Smooth muscle cell (in vitro differentiated cells): ENCODE data around the gene PTPRO. TPM values are rescaled to one million over a fixed set of nuclear protein-coding genes. Genes with fewer than 3 reads are reported as not detected.
A peak's percentile ranks its signal among the peaks of the same experiment; 100 is the strongest.

Source experiments
- DNase-seq: peaks from one replicate; lab custom pipeline; 2025; ENCODE audit not compliant: unreplicated experiment; lab: John Stamatoyannopoulos, UW
- H2AFZ ChIP-seq: fragments of 200-600 bp; sonication (generic); 2 replicates; pipeline ENCODE4 v1.6.0; 2016; ENCODE audit warnings: antibody characterized with exemption, low read depth, mild to moderate bottlenecking
- H3F3A ChIP-seq: fragments of 200-600 bp; sonication (generic); 2 replicates; pipeline ENCODE4 v1.6.0; 2017; ENCODE audit warnings: antibody characterized with exemption, low read depth
- H3K27ac ChIP-seq: fragments of 200-600 bp; sonication (generic); 2 replicates; pipeline ENCODE4 v1.5.1; 2016; ENCODE audit warnings: low read depth, mild to moderate bottlenecking
- H3K27me3 ChIP-seq: fragments of 200-600 bp; sonication (generic); 2 replicates; pipeline ENCODE4 v1.6.1; 2016; ENCODE audit warnings: low read depth, mild to moderate bottlenecking
- H3K36me3 ChIP-seq: fragments of 200-600 bp; sonication (generic); 2 replicates; pipeline ENCODE4 v1.5.1; 2016; ENCODE audit warnings: low read depth
- H3K4me1 ChIP-seq: fragments of 200-600 bp; sonication (generic); 2 replicates; pipeline ENCODE4 v1.5.1; 2016; ENCODE audit warnings: low read depth
- H3K4me2 ChIP-seq: fragments of 200-600 bp; sonication (generic); 2 replicates; pipeline ENCODE4 v1.6.0; 2016; ENCODE audit warnings: mild to moderate bottlenecking
- H3K4me3 ChIP-seq: fragments of 200-600 bp; sonication (generic); 2 replicates; pipeline ENCODE4 v1.5.1; 2016; ENCODE audit warnings: mild to moderate bottlenecking
- H3K79me2 ChIP-seq: fragments of 200-600 bp; sonication (generic); 2 replicates; pipeline ENCODE4 v1.6.0; 2016; ENCODE audit warnings: low read depth, mild to moderate bottlenecking
- H3K9ac ChIP-seq: fragments of 200-600 bp; sonication (generic); 2 replicates; pipeline ENCODE4 v1.6.0; 2016; ENCODE audit warnings: low read depth
- H3K9me3 ChIP-seq: fragments of 200-600 bp; sonication (generic); replicated peaks from 2 replicates; pipeline ENCODE4 v1.5.1; 2016; ENCODE audit warnings: low read depth
- H4K20me1 ChIP-seq: fragments of 200-600 bp; sonication (generic); 2 replicates; pipeline ENCODE4 v1.6.0; 2016; ENCODE audit warnings: low read depth
- WGBS: methylation state at CpG from one replicate; pipeline ENCODE4 v1.1.7; 2016; ENCODE audit warnings: low lambda C conversion rate; 5-methylcytosine and 5-hydroxymethylcytosine counted together
- polyA plus RNA-seq: library from polyadenylated mRNA; unstranded; fragments of >200 nt; fragmentation: Nextera tagmentation; extraction: Ambion mirVana; gene quantifications from 2 replicates; pipeline ENCODE4 v1.2.1, GENCODE V29; 2016
- total RNA-seq: library from RNA; depleted of rRNA; stranded (reverse); fragments of >200 nt; gene quantifications from 2 replicates; pipeline ENCODE4 v1.2.3, GENCODE V29; 2014
- TF ChIP-seq, protein P1 (sequence below): fragments of 200-600 bp; sonication (generic); IDR thresholded peaks from 2 replicates; pipeline ENCODE4 v1.5.1; 2017; ENCODE audit warnings: borderline replicate concordance, mild to moderate bottlenecking, antibody characterized with exemption; ENCODE audit not compliant: insufficient read depth, poor library complexity, severe bottlenecking

PTPRO gene
- total and polyA plus RNA-seq, 2 experiments from 2014 or later, result not detected

DNA sequence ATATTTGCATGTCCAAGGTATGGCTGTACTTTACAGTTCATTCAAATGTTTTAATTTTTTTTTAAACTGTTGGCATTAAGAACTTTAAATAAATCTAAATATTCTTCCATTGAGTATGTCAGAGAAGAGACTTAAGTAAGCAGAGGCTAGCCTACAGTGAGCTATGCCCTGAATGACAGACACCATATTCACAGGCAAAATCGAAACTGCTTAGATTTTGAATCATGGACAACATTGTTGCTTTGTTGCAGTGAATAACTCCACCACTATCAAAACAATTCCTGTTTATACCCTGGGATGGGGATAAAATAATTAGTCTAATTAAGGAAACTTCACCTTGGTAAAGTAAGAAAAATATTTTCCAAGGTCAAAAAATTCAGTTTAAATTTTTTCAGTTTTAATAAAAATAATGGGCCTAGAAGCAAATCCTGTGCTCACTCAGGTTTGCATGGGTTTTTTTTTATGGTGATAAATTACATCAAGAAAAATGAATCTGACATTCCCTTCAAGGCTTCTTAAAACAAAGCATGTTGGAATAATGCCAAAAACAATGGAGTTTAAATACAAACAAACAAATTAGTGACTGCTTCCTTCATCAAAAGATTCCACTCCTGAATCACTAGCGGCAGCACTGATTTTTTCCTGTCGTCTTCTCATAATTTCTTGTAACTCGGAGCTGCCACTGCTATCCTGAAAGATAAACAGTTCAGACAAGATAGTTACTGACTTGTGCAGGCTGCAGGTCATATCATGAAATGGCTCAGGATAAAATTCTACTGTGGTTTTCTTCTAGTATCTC is 298.6 kb downstream of the PTPRO start:
- Histone ChIP-seq H4K20me1 (no peaks in the 10 kb centered on the region), H3K79me2 (no peaks in the 10 kb centered on the region), H3K9me3 (no peaks in the 10 kb centered on the region), H3K36me3 (no peaks in the 10 kb centered on the region), H3K4me3 (no peak overlapping the region), H3K27me3 (no peaks in the 10 kb centered on the region), H3K27ac (peak overlapping the region; percentile 28), H3F3A (no peaks in the 10 kb centered on the region), H2AFZ (no peak overlapping the region), H3K9ac (no peak overlapping the region), H3K4me2 (peak overlapping the region; percentile 37), H3K4me1 (no peaks in the 10 kb centered on the region)
- TF ChIP-seq, protein P1, sequence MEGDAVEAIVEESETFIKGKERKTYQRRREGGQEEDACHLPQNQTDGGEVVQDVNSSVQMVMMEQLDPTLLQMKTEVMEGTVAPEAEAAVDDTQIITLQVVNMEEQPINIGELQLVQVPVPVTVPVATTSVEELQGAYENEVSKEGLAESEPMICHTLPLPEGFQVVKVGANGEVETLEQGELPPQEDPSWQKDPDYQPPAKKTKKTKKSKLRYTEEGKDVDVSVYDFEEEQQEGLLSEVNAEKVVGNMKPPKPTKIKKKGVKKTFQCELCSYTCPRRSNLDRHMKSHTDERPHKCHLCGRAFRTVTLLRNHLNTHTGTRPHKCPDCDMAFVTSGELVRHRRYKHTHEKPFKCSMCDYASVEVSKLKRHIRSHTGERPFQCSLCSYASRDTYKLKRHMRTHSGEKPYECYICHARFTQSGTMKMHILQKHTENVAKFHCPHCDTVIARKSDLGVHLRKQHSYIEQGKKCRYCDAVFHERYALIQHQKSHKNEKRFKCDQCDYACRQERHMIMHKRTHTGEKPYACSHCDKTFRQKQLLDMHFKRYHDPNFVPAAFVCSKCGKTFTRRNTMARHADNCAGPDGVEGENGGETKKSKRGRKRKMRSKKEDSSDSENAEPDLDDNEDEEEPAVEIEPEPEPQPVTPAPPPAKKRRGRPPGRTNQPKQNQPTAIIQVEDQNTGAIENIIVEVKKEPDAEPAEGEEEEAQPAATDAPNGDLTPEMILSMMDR, result no peak
- 33% methylated on average over 4 of the region's 4 CpGs for WGBS
- DNase-seq, result no peak

DNA sequence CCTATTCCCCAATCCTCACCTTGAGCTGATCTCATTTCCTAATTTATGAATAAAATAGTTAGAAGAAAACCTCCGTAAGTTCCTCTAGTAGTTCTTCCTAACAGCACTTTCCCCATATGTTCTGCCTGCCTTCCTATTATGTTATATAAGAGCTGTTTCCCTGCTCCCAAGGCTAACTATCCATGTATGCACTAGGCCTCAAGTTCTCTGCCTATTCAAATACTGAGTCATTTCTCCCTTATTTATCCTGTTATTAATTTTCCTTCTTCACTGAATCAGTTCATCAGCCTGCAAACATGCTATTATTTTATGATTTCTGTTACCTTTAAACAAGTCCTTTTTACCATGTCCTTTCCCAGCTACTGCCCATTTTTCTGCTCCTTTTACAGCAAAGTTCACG is 302.8 kb downstream of the PTPRO start:
- 98% methylated on average over 2 of the region's 2 CpGs for WGBS
- Histone ChIP-seq H2AFZ (no peak overlapping the region), H3K4me3 (no peak overlapping the region), H3K9ac (no peak overlapping the region), H3K27me3 (no peaks in the 10 kb centered on the region), H3K27ac (no peak overlapping the region), H3K9me3 (no peaks in the 10 kb centered on the region), H3K79me2 (no peaks in the 10 kb centered on the region), H3F3A (peaks cover 5% of the 10 kb centered on the region), H3K4me2 (no peak overlapping the region), H4K20me1 (no peaks in the 10 kb centered on the region), H3K4me1 (peaks cover 19% of the 10 kb centered on the region), H3K36me3 (no peaks in the 10 kb centered on the region)
- no peak for DNase-seq
- TF ChIP-seq, protein P1, result no peak

DNA sequence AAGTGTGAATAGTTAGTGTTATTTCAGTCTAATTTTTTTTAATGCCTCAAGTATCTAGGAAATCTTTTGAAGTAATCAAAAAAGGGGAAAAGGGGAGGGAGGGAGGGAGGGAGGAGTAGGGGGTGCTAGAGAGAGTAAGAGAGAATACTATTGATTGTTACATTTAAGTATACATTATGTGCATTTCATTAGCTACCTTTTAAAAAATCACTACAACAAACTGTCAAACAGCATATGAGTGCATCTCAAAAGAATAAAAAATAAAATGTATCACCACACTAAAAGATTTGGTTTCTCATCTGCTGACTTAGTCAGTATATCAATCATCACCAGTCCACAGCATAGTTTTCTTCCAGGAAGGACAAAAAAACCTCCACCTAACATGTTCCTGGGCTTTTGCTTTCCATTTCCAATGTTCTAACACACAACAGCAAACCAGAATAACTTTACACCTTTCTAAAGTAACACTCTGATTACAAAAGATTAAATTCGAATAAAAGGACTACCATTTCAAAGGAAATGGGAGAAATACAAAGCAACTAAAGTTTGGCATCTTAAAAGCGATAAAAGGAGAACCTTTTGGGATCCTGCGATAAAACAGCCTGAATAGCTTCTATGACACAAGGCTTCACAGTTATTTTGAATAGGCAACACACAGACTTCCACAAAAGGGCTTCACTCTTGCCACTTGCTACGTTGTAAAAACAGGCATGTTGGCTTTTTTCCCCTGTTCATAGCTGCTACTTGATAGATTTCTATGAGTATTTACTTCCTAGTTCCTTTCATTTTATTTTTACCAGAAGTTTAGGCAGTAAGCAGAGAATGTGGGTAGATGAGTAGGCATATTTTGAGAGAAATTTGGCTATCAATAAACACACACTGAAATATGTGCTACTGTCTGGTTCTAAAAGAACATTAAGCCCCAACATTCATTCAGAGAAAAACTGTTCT is 306.0 kb downstream of the PTPRO start:
- Histone ChIP-seq H3F3A (peaks cover 16% of the 10 kb centered on the region), H3K27ac (peak overlapping the region; percentile 95), H3K4me1 (peaks cover 27% of the 10 kb centered on the region), H2AFZ (peak overlapping the region; percentile 8), H3K27me3 (no peaks in the 10 kb centered on the region), H3K9ac (peak overlapping the region; percentile 50), H3K36me3 (no peaks in the 10 kb centered on the region), H3K4me3 (no peak overlapping the region), H3K4me2 (peak overlapping the region; percentile 74), H3K79me2 (no peaks in the 10 kb centered on the region), H3K9me3 (no peaks in the 10 kb centered on the region), H4K20me1 (no peaks in the 10 kb centered on the region)
- TF ChIP-seq, protein P1, result no peak
- DNase-seq, result no peak
- WGBS, result 42% methylated on average over 4 of the region's 4 CpGs
